Chondrocyte (in vitro differentiated cells): Measurements from ENCODE around the gene AP5B1. TPM values are rescaled to one million over a fixed set of nuclear protein-coding genes. Genes with fewer than 3 reads are reported as not detected.

Experiments used
- DNase-seq: peaks from one replicate; pipeline ENCODE4 v3.0.0; 2021; ENCODE audit warnings: mixed read lengths, low spot score
- H3K27ac Mint-ChIP-seq: one replicate; pipeline ENCODE4 v1.8.0; 2021; ENCODE audit warnings: mild to moderate bottlenecking, moderate library complexity, mixed read lengths; ENCODE audit not compliant: unreplicated experiment
- H3K27me3 Mint-ChIP-seq: 2 replicates; pipeline ENCODE4 v1.8.0; 2021; ENCODE audit warnings: low read depth, mixed read lengths
- H3K36me3 Mint-ChIP-seq: 2 replicates; pipeline ENCODE4 v1.8.0; 2021; ENCODE audit warnings: low read depth, mixed read lengths
- H3K4me1 Mint-ChIP-seq: 2 replicates; pipeline ENCODE4 v1.8.0; 2021; ENCODE audit warnings: low read depth, mild to moderate bottlenecking, mixed read lengths
- H3K4me3 Mint-ChIP-seq: one replicate; pipeline ENCODE4 v1.8.0; 2021; ENCODE audit warnings: mild to moderate bottlenecking, moderate library complexity, mixed read lengths; ENCODE audit not compliant: unreplicated experiment
- H3K9me3 Mint-ChIP-seq: 2 replicates; pipeline ENCODE4 v1.8.0; 2021; ENCODE audit warnings: low read depth, mixed read lengths
- total RNA-seq: library from RNA; stranded (reverse); gene quantifications from 3 replicates; pipeline ENCODE4 v1.2.1, GENCODE V29; 2021
- TF ChIP-seq, protein P1 (sequence below): fragments of 200-600 bp; sonication (generic); IDR thresholded peaks from 2 replicates; pipeline ENCODE4 v1.5.0; 2021; ENCODE audit warnings: antibody characterized with exemption, mild to moderate bottlenecking, moderate library complexity

Gene AP5B1
- total RNA-seq, 1 donor from 2014 or later: 14.1 TPM

DNA sequence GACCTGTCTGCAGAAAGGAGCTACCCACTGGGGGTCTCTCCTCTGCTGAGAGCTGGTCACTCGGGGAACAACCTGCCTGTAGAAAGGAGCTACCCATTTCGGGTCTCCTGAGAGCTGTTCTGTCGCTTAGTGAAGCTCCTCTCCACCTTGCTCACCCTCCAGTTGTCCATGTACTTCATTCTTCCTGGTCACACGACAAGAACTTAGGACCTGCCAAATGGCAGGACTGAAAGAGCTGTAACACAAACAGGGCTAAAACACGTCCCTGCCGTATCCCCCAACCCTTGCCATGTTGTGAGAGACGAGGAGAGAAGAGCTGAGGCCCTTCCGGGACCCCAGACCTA lies 36.1 kb downstream of the AP5B1 start:
- Mint-ChIP-seq H3K4me3 (no peak overlapping the region), H3K4me1 (peaks cover 3% of the 10 kb centered on the region), H3K36me3 (no peaks in the 10 kb centered on the region), H3K27ac (no peak overlapping the region), H3K27me3 (no peaks in the 10 kb centered on the region), H3K9me3 (peaks cover 7% of the 10 kb centered on the region)
- TF ChIP-seq, protein P1, sequence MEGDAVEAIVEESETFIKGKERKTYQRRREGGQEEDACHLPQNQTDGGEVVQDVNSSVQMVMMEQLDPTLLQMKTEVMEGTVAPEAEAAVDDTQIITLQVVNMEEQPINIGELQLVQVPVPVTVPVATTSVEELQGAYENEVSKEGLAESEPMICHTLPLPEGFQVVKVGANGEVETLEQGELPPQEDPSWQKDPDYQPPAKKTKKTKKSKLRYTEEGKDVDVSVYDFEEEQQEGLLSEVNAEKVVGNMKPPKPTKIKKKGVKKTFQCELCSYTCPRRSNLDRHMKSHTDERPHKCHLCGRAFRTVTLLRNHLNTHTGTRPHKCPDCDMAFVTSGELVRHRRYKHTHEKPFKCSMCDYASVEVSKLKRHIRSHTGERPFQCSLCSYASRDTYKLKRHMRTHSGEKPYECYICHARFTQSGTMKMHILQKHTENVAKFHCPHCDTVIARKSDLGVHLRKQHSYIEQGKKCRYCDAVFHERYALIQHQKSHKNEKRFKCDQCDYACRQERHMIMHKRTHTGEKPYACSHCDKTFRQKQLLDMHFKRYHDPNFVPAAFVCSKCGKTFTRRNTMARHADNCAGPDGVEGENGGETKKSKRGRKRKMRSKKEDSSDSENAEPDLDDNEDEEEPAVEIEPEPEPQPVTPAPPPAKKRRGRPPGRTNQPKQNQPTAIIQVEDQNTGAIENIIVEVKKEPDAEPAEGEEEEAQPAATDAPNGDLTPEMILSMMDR: peak; percentile 25
- no peak for DNase-seq

DNA sequence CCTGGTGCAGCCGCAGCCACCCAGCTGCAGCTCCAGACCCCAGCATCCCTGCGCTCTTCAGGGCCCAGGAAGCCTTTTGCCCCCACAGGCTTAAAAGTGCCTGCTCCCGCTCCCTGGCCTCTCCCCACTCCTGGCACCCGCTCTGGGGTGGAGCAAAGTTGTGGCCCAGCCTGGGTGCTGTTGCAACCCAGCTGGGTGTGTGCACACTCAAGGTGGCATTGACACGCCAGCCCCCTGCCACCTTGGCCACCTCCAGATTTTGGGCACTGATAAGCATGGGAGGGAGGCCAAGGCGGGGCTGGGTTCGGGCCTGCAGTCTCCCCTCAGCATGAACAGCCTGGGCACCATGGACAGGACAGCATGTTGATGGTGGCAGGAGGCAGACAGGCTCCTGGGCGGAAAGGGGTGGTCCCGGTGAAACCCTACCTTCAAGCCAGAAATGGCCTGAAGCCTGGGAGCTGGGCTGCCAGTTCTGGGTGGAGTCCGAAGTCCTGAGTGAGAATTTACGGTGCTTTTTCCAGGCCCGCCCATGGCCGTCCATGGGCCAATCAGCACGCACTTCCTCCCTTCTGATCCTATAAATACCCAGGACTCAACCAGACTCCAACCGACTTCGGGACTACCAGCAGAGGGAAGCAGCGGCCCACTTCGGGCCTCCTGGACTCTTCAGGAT lies 36.6 kb downstream of the AP5B1 start:
- Mint-ChIP-seq H3K4me3 (no peak overlapping the region), H3K27me3 (no peaks in the 10 kb centered on the region), H3K36me3 (no peaks in the 10 kb centered on the region), H3K27ac (no peak overlapping the region), H3K4me1 (peaks cover 3% of the 10 kb centered on the region), H3K9me3 (peaks cover 7% of the 10 kb centered on the region)
- TF ChIP-seq, protein P1: peak; percentile 68
- DNase-seq: no peak

DNA sequence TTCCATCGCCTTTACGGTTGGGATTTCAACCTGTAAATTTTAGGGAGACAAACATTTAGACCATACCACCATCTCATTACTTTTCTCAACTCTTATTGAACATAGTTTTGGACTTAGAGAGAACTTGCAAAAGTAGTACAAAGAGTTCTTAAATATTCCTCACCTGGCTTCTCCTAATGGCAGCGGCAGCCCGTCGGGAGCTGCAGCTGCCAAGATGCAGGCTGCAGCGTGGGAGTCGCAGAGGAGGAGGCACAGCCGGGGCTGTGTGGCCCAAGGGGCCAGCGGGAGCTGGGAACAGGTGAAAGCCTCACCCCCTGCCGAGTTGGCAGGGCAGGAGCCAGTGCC lies 37.1 kb downstream of the AP5B1 start:
- H3K27me3 Mint-ChIP-seq: no peaks in the 10 kb centered on the region
- H3K4me3 Mint-ChIP-seq: no peak overlapping the region

DNA sequence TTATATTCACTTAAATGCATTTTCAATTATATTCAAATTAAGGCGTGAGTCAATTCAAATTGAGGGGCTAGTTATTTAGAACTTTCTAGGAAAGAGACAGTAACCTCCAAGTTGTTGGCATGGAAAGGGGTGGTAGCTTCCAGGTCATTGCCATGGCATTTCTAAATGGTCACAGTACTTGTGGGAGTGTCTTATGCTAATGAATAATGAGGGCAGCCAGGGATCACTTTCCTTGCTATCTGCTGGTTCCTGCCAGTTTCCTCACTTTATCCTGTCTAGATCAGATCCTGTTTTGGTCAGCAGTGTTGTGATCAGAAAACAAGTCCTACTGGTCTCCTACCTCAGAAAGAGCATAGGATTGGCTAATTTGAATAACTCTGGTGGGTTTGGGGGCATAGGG lies 38.4 kb downstream of the AP5B1 start:
- DNase-seq: no peak

More for the DNA sequence above, 37.1 kb downstream of the AP5B1 start:
- TF ChIP-seq, protein P1: no peak
- Mint-ChIP-seq H3K36me3 (no peaks in the 10 kb centered on the region), H3K27ac (no peak overlapping the region), H3K4me1 (peaks cover 3% of the 10 kb centered on the region), H3K9me3 (peaks cover 4% of the 10 kb centered on the region)
- no peak for DNase-seq

DNA sequence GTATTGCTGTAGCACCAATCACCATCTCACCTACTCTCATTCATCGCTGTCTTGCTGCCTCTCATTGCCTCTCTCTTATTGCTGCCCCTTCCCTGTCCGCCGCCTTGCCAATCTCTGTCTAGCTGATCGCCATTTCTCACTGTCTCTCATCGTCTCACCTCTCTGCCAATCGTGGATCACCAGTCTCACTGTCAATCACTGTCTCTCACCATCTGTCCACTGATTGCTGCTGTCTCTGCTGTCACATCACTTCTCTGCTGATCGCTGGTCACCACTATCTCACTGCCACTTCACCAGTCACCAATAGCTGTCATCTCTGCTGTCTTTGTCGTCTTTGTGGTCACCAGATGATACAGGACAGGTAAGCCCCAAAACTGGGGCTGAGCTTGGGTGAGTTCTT lies 39.6 kb downstream of the AP5B1 start:
- TF ChIP-seq, protein P1: no peak
- Mint-ChIP-seq H3K4me3 (no peak overlapping the region), H3K4me1 (no peaks in the 10 kb centered on the region), H3K36me3 (peaks cover 3% of the 10 kb centered on the region), H3K27ac (no peak overlapping the region), H3K9me3 (peaks cover 8% of the 10 kb centered on the region), H3K27me3 (no peaks in the 10 kb centered on the region)
- DNase-seq: no peak

More for the DNA sequence above, 38.4 kb downstream of the AP5B1 start:
- TF ChIP-seq, protein P1: no peak
- Mint-ChIP-seq H3K27ac (no peak overlapping the region), H3K36me3 (no peaks in the 10 kb centered on the region), H3K27me3 (no peaks in the 10 kb centered on the region), H3K4me3 (no peak overlapping the region), H3K9me3 (no peaks in the 10 kb centered on the region), H3K4me1 (peaks cover 3% of the 10 kb centered on the region)
